ENCODE results near the gene DOCK1.

Gene DOCK1

GRCh38 chr10:126955934-126956711 lies 50.9 kb downstream of the DOCK1 start:
- DNase-seq: no peak

- DNase-seq: no peak
These were observed 51.5 kb downstream of the DOCK1 start for GRCh38 chr10:126956712-126957108.

GRCh38 chr10:126957111-126957510 lies 51.9 kb downstream of the DOCK1 start:
- DNase-seq: no peak

- no peak for DNase-seq
These were observed 54.2 kb downstream of the DOCK1 start for GRCh38 chr10:126959431-126959830.

GRCh38 chr10:126959906-126960685 lies 54.9 kb downstream of the DOCK1 start:
- no peak for DNase-seq

- DNase-seq: no peak
These were observed 58.1 kb downstream of the DOCK1 start for GRCh38 chr10:126963354-126963753.

- DNase-seq: no peak
These were observed 59.0 kb downstream of the DOCK1 start for GRCh38 chr10:126964190-126964589.

- no peak for DNase-seq
These were observed 61.7 kb downstream of the DOCK1 start for GRCh38 chr10:126966938-126967337.

GRCh38 chr10:126969310-126969709 lies 64.1 kb downstream of the DOCK1 start:
- no peak for DNase-seq

- no peak for DNase-seq
These were observed 67.6 kb downstream of the DOCK1 start for GRCh38 chr10:126972635-126973414.

GRCh38 chr10:126975221-126975620 lies 70.0 kb downstream of the DOCK1 start:
- DNase-seq: no peak

GRCh38 chr10:126977216-126977615 lies 72.0 kb downstream of the DOCK1 start:
- DNase-seq: no peak

- no peak for DNase-seq
These were observed 74.1 kb downstream of the DOCK1 start for GRCh38 chr10:126979311-126979710.

GRCh38 chr10:126993208-126993607 lies 88.0 kb downstream of the DOCK1 start:
- no peak for DNase-seq

GRCh38 chr10:126997801-126998590 lies 92.8 kb downstream of the DOCK1 start:
- DNase-seq: no peak

GRCh38 chr10:127000598-127000997 lies 95.4 kb downstream of the DOCK1 start:
- DNase-seq: no peak

- no peak for DNase-seq
These were observed 97.9 kb downstream of the DOCK1 start for GRCh38 chr10:127003032-127003685.

- no peak for DNase-seq
These were observed 101.2 kb downstream of the DOCK1 start for GRCh38 chr10:127006453-127006852.

GRCh38 chr10:127009366-127009765 lies 104.1 kb downstream of the DOCK1 start:
- DNase-seq: no peak

- no peak for DNase-seq
These were observed 105.9 kb downstream of the DOCK1 start for GRCh38 chr10:127011174-127011573.

- no peak for DNase-seq
These were observed 107.0 kb downstream of the DOCK1 start for GRCh38 chr10:127012071-127012768.
